Loucy (cell line): ENCODE measurements around the gene KTI12.
"Not testable (repeated sequence)": the region's sequence is repeated elsewhere in the genome, so short reads cannot be mapped to it uniquely, and the experiment has no call there.

Source experiments
- H2AFZ ChIP-seq: fragments of 200-600 bp; sonication (generic); 2 replicates; pipeline ENCODE4 v1.6.0; 2016; ENCODE audit warnings: antibody characterized with exemption, mild to moderate bottlenecking, low read length, moderate library complexity
- H3F3A ChIP-seq: fragments of 200-600 bp; 2 replicates; pipeline ENCODE4 v1.6.0; 2016; ENCODE audit warnings: antibody characterized with exemption, low read depth, mild to moderate bottlenecking
- H3K27me3 ChIP-seq: fragments of 200-600 bp; sonication (generic); 2 replicates; pipeline ENCODE4 v1.6.1; 2014; ENCODE audit warnings: low read length, mild to moderate bottlenecking; ENCODE audit not compliant: insufficient read depth, poor library complexity, severe bottlenecking
- H3K36me3 ChIP-seq: fragments of 200-600 bp; sonication (generic); 2 replicates; pipeline ENCODE4 v1.6.1; 2016; ENCODE audit warnings: low read length; ENCODE audit not compliant: insufficient read depth
- H3K4me1 ChIP-seq: fragments of 200-600 bp; sonication (generic); 2 replicates; pipeline ENCODE4 v1.5.1; 2014; ENCODE audit warnings: low read length, mild to moderate bottlenecking; ENCODE audit not compliant: insufficient read depth, poor library complexity, severe bottlenecking
- H3K4me2 ChIP-seq: fragments of 200-600 bp; sonication (generic); 2 replicates; pipeline ENCODE4 v1.6.0; 2014; ENCODE audit warnings: antibody characterized with exemption, low read length, low read depth, mild to moderate bottlenecking; ENCODE audit not compliant: poor library complexity, severe bottlenecking
- H3K4me3 ChIP-seq: fragments of 200-600 bp; sonication (generic); 2 replicates; pipeline ENCODE4 v1.5.1; 2014; ENCODE audit warnings: low read length, mild to moderate bottlenecking, mixed read lengths; ENCODE audit not compliant: poor library complexity, severe bottlenecking
- H3K79me2 ChIP-seq: fragments of 200-600 bp; sonication (generic); 2 replicates; pipeline ENCODE4 v1.6.1; 2014; ENCODE audit warnings: low read length; ENCODE audit not compliant: insufficient read depth
- H3K9ac ChIP-seq: fragments of 200-600 bp; sonication (generic); 2 replicates; pipeline ENCODE4 v1.6.0; 2014; ENCODE audit warnings: mild to moderate bottlenecking, low read depth, low read length, moderate library complexity; ENCODE audit not compliant: poor library complexity, severe bottlenecking
- H3K9me2 ChIP-seq: fragments of 200-600 bp; sonication (generic); replicated peaks from 2 replicates; pipeline ENCODE4 v1.6.1; 2016; ENCODE audit warnings: low read depth, low read length, mixed read lengths
- H3K9me3 ChIP-seq: fragments of 200-600 bp; sonication (generic); 2 replicates; pipeline ENCODE4 v1.6.1; 2014; ENCODE audit warnings: mild to moderate bottlenecking, antibody characterized with exemption, low read length, low read depth; ENCODE audit not compliant: insufficient read depth
- H4K20me1 ChIP-seq: fragments of 200-600 bp; sonication (generic); 2 replicates; pipeline ENCODE4 v1.6.0; 2014; ENCODE audit warnings: antibody characterized with exemption, low read length, mild to moderate bottlenecking; ENCODE audit not compliant: insufficient read depth, poor library complexity, severe bottlenecking
- EZH2phosphoT487 ChIP-seq: fragments of 200-600 bp; IDR thresholded peaks from 2 replicates; pipeline ENCODE4 v1.6.1; 2018; ENCODE audit warnings: antibody characterized with exemption, mild to moderate bottlenecking, moderate library complexity, borderline replicate concordance
- TF ChIP-seq, protein P1 (sequence below): fragments of 200-600 bp; sonication (generic); conservative IDR thresholded peaks from 2 replicates; pipeline ENCODE4 v1.5.1; 2014; ENCODE audit warnings: mild to moderate bottlenecking, antibody characterized with exemption, low read length

The KTI12 gene

DNA sequence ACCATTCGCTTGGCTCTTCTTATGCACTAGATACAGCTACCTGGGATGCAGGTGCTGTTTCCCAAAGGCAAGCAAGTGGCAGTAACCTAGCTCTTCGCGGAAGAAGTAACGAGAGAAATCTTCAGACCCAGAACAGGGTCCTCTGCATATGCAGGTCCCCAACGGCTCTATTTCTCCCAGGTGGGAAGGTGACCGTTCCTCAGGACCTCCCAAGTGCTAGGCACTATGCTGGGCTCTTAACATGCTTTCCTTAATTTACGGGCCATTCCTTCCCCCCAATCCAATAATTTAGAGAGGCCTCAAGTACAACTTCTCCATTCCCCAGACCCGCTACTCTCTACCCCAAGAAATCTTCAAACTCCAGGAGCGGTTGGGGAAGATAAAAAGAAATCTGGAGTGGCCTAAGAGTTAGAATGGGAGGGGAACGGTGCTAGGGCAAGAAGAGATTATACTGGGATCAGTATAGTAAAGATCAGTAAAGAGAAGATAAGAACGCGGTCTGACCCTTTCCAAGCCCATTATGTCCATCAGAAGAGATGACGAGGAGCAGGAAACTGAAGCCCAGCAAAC, 21.0 kb upstream of the KTI12 start:
- Histone ChIP-seq H2AFZ (peak overlapping the region; percentile 65), H3K27me3 (no peaks in the 10 kb centered on the region), H3K4me1 (peaks cover 37% of the 10 kb centered on the region), H3K9ac (peak overlapping the region; percentile 91), H3F3A (no peaks in the 10 kb centered on the region), H3K4me3 (peak overlapping the region; percentile 86), H4K20me1 (peaks cover 44% of the 10 kb centered on the region), H3K36me3 (no peaks in the 10 kb centered on the region), H3K4me2 (peak overlapping the region; percentile 96), H3K9me3 (no peaks in the 10 kb centered on the region), H3K79me2 (peaks cover 89% of the 10 kb centered on the region), H3K9me2 (no peaks in the 10 kb centered on the region)
- no peak for TF ChIP-seq EZH2phosphoT487
- TF ChIP-seq, protein P1, sequence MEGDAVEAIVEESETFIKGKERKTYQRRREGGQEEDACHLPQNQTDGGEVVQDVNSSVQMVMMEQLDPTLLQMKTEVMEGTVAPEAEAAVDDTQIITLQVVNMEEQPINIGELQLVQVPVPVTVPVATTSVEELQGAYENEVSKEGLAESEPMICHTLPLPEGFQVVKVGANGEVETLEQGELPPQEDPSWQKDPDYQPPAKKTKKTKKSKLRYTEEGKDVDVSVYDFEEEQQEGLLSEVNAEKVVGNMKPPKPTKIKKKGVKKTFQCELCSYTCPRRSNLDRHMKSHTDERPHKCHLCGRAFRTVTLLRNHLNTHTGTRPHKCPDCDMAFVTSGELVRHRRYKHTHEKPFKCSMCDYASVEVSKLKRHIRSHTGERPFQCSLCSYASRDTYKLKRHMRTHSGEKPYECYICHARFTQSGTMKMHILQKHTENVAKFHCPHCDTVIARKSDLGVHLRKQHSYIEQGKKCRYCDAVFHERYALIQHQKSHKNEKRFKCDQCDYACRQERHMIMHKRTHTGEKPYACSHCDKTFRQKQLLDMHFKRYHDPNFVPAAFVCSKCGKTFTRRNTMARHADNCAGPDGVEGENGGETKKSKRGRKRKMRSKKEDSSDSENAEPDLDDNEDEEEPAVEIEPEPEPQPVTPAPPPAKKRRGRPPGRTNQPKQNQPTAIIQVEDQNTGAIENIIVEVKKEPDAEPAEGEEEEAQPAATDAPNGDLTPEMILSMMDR, result no peak

DNA sequence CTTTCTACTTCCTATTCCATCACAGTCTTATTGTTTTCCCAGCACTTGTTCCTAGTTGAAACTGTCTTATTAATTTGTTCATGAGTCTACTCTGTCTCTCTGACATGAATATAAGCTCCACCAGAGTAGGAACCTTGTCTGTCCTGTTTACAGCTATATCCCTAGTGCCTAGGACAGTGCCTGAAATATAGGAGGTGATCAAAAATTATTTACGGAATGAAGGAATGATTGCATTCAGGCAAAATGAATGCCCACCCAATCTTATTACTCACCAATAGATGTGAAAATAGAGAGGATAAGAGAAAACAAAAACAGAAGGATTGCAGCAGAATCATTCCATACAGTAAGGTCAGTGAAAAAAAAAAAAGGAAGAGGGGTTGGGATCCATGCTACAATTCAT, 20.3 kb upstream of the KTI12 start:
- peaks cover 86% of the 10 kb centered on the region for H3K79me2 ChIP-seq

DNA sequence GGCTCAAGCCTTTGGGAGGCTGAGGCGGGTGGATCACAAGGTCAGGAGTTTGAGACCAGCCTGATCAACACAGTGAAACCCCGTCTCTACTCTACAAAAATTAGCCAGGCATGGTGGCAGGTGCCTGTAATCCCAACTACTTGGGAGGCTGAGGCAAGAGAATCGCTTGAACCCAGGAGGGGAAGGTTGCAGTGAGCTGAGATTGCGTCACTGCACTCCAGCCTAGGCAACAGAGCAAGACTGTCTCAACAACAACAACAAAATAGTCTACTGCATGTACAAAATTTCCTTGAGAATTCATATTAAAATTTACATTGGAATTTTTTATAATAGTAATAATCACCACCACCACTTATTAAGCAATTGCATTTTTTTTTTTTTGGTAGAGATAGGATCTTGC, 15.7 kb upstream of the KTI12 start:
- not testable (repeated sequence) for H3K4me3 ChIP-seq, H3K9me3 ChIP-seq, H3K9ac ChIP-seq, H2AFZ ChIP-seq, H3K9me2 ChIP-seq, H3F3A ChIP-seq, H3K27me3 ChIP-seq, H3K36me3 ChIP-seq, H3K4me2 ChIP-seq
- H4K20me1 ChIP-seq, result peaks cover 14% of the 10 kb centered on the region
- H3K79me2 ChIP-seq, result peaks cover 69% of the 10 kb centered on the region
- peaks cover 15% of the 10 kb centered on the region for H3K4me1 ChIP-seq

More for the DNA sequence above, 20.3 kb upstream of the KTI12 start:
- TF ChIP-seq, protein P1, result no peak
- no peak for TF ChIP-seq EZH2phosphoT487
- Histone ChIP-seq H3K9me3 (no peaks in the 10 kb centered on the region), H3K4me3 (peak overlapping the region; percentile 86), H3F3A (no peaks in the 10 kb centered on the region), H2AFZ (no peak overlapping the region), H3K9ac (peak overlapping the region; percentile 91), H3K4me2 (peak overlapping the region; percentile 96), H3K36me3 (no peaks in the 10 kb centered on the region), H3K27me3 (no peaks in the 10 kb centered on the region), H3K4me1 (peaks cover 30% of the 10 kb centered on the region), H3K9me2 (no peaks in the 10 kb centered on the region), H4K20me1 (peaks cover 37% of the 10 kb centered on the region)

DNA sequence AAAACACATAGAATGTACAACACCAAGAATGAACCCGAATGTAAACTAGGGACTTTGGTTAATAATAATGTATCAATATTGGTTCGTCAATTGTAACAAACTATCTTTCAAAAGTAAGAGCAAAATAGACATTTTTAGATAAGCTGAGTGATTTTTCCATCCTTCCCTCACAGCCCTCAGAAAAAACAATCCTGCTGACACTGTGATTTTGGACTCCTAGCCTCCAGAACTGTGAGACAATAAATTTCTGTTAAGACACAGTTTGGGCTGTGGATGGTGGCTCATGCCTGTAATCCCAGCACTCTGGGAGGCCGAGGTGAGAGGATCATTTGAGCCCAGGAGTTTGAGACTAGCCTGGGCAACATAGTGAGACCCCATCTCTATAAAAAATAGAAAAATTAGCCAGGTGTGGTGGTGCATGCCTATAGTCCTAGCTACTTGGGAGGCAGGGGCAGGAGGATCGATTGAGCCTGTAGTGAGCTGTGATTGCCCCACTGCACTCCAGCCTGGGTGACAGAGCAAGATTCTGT, 12.1 kb upstream of the KTI12 start:
- not testable (repeated sequence) for H3K9me3 ChIP-seq, H3K36me3 ChIP-seq, H2AFZ ChIP-seq, H4K20me1 ChIP-seq, H3F3A ChIP-seq, H3K27me3 ChIP-seq, H3K9ac ChIP-seq, H3K4me2 ChIP-seq, H3K4me3 ChIP-seq, H3K4me1 ChIP-seq, H3K9me2 ChIP-seq
- peaks cover 47% of the 10 kb centered on the region; the same call in 1 of the 2 replicates for H3K79me2 ChIP-seq
